ENCODE measurements around the gene PRCP. TPM values are rescaled to one million over a fixed set of nuclear protein-coding genes. Genes with fewer than 3 reads are reported as not detected.

Gene PRCP
- total and polyA plus RNA-seq, 2 donors (not counting 1 experiment from before 2014, with no cell fraction given) = 24.6 to 37.7 TPM

DNA sequence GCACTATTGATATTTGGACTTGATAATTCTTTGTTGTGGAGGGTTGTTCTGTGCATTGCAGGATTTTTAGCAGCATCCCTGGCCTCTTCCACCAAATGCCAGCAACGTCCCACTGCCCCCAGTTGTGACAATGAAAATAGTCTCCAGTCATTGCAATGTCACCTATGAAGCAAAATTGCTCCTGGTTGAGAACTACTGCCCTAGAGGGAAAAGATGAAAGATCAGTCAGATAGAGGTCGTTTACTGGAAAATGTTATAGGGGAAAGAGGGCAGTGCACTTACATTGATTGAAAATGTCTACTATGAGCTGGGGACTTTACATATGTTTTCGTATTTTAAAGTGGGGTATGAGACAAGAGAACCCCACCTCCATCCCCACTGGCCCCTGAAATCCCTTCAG lies 89.5 kb downstream of the PRCP start:
- H3K27ac ChIP-seq (ENCODE audit: low read length in 2 of 2) = no peak overlapping the region
- ATAC-seq (ENCODE audit: low read depth) = no peak
- DNase-seq = no peak
- Mint-ChIP-seq H3K27ac (no peak overlapping the region), H3K4me1 (no peaks in the 10 kb centered on the region), H3K4me3 (no peak overlapping the region), H3K9me3 (ENCODE audit: insufficient read depth) (no peaks in the 10 kb centered on the region), H3K27me3 (peaks cover 38% of the 10 kb centered on the region)
- no peaks in the 10 kb centered on the region for H3K9me3 ChIP-seq (ENCODE audit: control extremely low read depth in 1 of 3, control insufficient read depth in 2 of 3, insufficient read depth in 1 of 3, low read length in 2 of 3)
- no peaks in the 10 kb centered on the region for H3K79me2 ChIP-seq (ENCODE audit: control insufficient read depth, insufficient read depth, low read length)
- H4K20me1 ChIP-seq (ENCODE audit: control insufficient read depth, insufficient read depth, low read length, poor library complexity, severe bottlenecking) = no peaks in the 10 kb centered on the region
- POLR2A ChIA-PET = no interaction called here
- H3K27me3 ChIP-seq (replicated peaks in 1 of 4; ENCODE audit: control extremely low read depth in 1 of 4, control insufficient read depth in 3 of 4, insufficient read depth in 4 of 4, low read length in 3 of 4) = peaks cover 0 to 10% (median 7%) of the 10 kb centered on the region in 4 experiments
- no peak for TF ChIP-seq EZH2 (IDR thresholded peaks at IDR 0.05; ENCODE audit: borderline replicate concordance, insufficient read depth, low read depth, low read length, poor library complexity, severe bottlenecking)
- TF ChIP-seq, protein P1, sequence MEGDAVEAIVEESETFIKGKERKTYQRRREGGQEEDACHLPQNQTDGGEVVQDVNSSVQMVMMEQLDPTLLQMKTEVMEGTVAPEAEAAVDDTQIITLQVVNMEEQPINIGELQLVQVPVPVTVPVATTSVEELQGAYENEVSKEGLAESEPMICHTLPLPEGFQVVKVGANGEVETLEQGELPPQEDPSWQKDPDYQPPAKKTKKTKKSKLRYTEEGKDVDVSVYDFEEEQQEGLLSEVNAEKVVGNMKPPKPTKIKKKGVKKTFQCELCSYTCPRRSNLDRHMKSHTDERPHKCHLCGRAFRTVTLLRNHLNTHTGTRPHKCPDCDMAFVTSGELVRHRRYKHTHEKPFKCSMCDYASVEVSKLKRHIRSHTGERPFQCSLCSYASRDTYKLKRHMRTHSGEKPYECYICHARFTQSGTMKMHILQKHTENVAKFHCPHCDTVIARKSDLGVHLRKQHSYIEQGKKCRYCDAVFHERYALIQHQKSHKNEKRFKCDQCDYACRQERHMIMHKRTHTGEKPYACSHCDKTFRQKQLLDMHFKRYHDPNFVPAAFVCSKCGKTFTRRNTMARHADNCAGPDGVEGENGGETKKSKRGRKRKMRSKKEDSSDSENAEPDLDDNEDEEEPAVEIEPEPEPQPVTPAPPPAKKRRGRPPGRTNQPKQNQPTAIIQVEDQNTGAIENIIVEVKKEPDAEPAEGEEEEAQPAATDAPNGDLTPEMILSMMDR (IDR thresholded peaks at IDR 0.05) = no peak
- H3K36me3 ChIP-seq (replicated peaks in 1 of 2; ENCODE audit: control extremely low read depth in 1 of 2, control insufficient read depth in 1 of 2, extremely low read depth in 1 of 2, insufficient read depth in 2 of 2, low read length in 1 of 2) = no peaks in the 10 kb centered on the region
- CTCF ChIA-PET = no interaction called here
- H3K9ac ChIP-seq (ENCODE audit: low read length) = no peak overlapping the region
- 43% methylated on average over 1 of the region's 3 CpGs for WGBS (ENCODE audit: insufficient coverage)
- intact Hi-C loops (cut with micrococcal nuclease) = no loop called here
- no peak overlapping the region for H2AFZ ChIP-seq (ENCODE audit: insufficient read depth, low read depth, low read length, poor library complexity, severe bottlenecking)
- H3K4me3 ChIP-seq (ENCODE audit: control extremely low read depth in 1 of 5, extremely low read depth in 1 of 5, insufficient read depth in 1 of 5, low read depth in 2 of 5, low read length in 4 of 5) = no peak overlapping the region
- H3K4me1 ChIP-seq (ENCODE audit: control insufficient read depth in 2 of 2, insufficient read depth in 2 of 2, low read length in 2 of 2) = no peaks in the 10 kb centered on the region
- no peak overlapping the region for H3K4me2 ChIP-seq (replicated peaks; ENCODE audit: low read depth, low read length, poor library complexity, severe bottlenecking)

DNA sequence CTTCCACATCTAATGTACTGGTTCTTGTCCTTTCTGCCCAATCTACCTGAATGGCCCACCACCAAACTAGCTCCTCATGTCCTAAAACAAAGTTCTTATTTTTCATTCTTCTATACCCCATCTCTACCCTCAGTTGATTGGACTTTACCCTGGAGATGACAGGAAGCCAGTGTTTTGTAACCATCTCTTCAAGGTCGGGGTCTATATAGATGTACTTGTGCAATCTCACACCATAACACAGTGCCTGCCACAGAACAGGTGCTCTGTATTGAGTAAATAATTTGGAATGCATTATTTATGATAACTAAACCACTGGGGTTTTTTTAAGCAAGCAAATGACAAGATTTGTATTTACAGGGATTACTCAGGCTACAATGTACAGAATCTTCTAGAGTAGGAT lies 89.9 kb downstream of the PRCP start:
- ChIA-PET POLR2A (no interaction called here), CTCF (no interaction called here)
- H3K4me3 ChIP-seq (ENCODE audit: control extremely low read depth in 1 of 5, extremely low read depth in 1 of 5, insufficient read depth in 1 of 5, low read depth in 2 of 5, low read length in 4 of 5) = no peak overlapping the region
- no peak overlapping the region for H3K4me2 ChIP-seq (replicated peaks; ENCODE audit: low read depth, low read length, poor library complexity, severe bottlenecking)
- DNase-seq (no peak), ATAC-seq (ENCODE audit: low read depth) (no peak)
- no CpG with 5 or more reads among the region's 1 CpG for WGBS (ENCODE audit: insufficient coverage)
- H3K79me2 ChIP-seq (ENCODE audit: control insufficient read depth, insufficient read depth, low read length) = no peaks in the 10 kb centered on the region
- no peaks in the 10 kb centered on the region for H3K36me3 ChIP-seq (replicated peaks in 1 of 2; ENCODE audit: control extremely low read depth in 1 of 2, control insufficient read depth in 1 of 2, extremely low read depth in 1 of 2, insufficient read depth in 2 of 2, low read length in 1 of 2)
- no peaks in the 10 kb centered on the region for H4K20me1 ChIP-seq (ENCODE audit: control insufficient read depth, insufficient read depth, low read length, poor library complexity, severe bottlenecking)
- H2AFZ ChIP-seq (ENCODE audit: insufficient read depth, low read depth, low read length, poor library complexity, severe bottlenecking) = no peak overlapping the region
- H3K27me3 ChIP-seq (replicated peaks in 1 of 4; ENCODE audit: control extremely low read depth in 1 of 4, control insufficient read depth in 3 of 4, insufficient read depth in 4 of 4, low read length in 3 of 4) = peaks cover 0 to 10% (median 7%) of the 10 kb centered on the region in 4 experiments
- H3K4me1 ChIP-seq (ENCODE audit: control insufficient read depth in 2 of 2, insufficient read depth in 2 of 2, low read length in 2 of 2) = no peaks in the 10 kb centered on the region
- Mint-ChIP-seq H3K4me3 (no peak overlapping the region), H3K27me3 (peaks cover 42% of the 10 kb centered on the region), H3K4me1 (no peaks in the 10 kb centered on the region), H3K9me3 (ENCODE audit: insufficient read depth) (no peaks in the 10 kb centered on the region), H3K27ac (no peak overlapping the region)
- no peak overlapping the region for H3K27ac ChIP-seq (ENCODE audit: low read length in 2 of 2)
- TF ChIP-seq EZH2 (IDR thresholded peaks at IDR 0.05; ENCODE audit: borderline replicate concordance, insufficient read depth, low read depth, low read length, poor library complexity, severe bottlenecking) = no peak
- TF ChIP-seq, protein P1 (IDR thresholded peaks at IDR 0.05) = no peak
- intact Hi-C loops (cut with micrococcal nuclease) = no loop called here
- H3K9ac ChIP-seq (ENCODE audit: low read length) = no peak overlapping the region
- no peaks in the 10 kb centered on the region for H3K9me3 ChIP-seq (ENCODE audit: control extremely low read depth in 1 of 3, control insufficient read depth in 2 of 3, insufficient read depth in 1 of 3, low read length in 2 of 3)

Data from B cell (primary cell).